NCI-H226 (cell line): ENCODE measurements around the gene ADGRG2.

Experiments used
- DNase-seq: peaks from one replicate; pipeline ENCODE4 v3.0.0-alpha.2; 2015

ADGRG2 gene

DNA sequence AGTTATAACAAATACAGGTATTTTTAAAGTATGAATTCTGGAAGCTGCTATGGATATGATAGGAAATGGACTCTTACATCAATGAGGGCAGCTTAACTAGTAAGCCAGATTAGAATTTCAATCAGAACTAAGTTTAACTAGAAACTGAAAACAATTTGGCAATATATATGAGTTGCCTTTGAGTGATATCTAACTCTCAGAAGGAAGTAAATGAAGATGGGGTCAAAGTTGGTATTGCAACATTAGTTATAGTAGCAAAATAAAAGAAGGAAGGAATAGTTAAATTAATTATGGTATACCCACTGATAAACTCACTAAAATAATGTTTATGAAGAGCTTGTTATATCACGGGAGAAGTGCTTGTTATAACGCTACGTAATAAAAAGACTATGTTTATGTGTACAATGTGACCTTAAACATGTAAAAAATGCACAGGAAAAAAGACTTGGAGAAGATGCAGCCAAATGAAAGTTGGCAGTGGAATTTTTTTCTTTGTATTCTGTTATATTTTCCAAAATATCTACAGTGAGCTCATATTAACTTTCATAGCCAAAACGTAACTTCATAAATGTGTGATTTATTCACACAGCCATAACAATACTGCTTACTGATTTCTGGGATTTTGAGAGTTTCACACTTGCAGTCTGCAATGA, 172.9 kb downstream of the ADGRG2 start:
- DNase-seq: no peak

DNA sequence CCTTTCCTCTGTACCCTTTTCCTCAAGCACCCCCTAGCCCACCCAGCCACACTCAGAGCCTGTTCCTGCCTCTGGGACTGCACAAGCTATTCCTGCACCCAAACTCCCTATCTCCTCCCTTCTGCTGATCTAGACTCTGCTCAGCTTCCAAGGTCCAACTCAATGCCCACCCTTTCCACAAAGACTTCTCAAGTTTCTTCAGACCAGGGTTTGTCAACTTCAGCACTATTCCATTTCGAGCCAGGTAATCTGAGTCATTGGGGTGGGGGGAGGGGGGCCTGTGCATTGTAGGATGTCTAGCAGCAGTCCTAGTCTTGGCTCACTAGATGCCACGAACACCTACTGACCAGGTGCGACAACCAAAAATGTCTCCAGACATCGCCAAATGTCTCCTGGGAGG, 175.7 kb downstream of the ADGRG2 start:
- DNase-seq: no peak

DNA sequence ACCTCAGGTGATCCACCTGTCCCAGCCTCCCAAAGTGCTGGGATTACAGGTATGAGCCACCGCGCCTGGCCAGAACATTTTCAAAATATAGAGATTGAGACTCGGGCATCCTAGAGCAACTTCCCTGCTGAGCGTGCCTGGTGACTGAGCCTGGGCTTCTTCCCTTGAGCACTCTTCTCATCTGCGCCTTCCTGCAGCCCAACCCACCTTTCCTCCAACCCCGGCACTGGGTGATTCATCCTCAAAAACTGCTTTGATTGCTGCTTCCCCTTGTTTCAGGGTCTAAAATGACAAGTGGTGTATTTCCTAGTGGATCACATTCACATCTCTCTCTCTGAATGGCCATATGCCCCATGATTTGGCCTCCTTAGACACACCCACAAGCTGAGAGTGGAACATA, 176.1 kb downstream of the ADGRG2 start:
- DNase-seq: no peak

DNA sequence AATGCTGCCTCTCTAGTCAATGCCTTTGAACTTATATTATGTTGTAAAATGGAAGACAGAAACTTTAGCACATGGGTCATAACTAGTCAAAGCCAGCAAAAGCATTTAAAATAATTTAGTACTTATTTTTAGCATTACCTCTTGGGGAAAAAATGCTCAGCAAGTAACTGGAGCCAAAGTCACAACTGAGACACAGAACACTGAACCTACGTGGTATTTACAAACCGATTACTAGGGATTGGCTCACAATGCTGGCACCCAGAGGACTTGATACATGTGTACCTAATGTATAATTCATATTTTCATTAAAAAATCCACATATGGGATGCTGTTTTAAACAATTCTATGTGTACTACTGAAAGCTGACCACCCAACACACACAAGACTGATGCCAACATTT, 176.8 kb downstream of the ADGRG2 start:
- DNase-seq: no peak

DNA sequence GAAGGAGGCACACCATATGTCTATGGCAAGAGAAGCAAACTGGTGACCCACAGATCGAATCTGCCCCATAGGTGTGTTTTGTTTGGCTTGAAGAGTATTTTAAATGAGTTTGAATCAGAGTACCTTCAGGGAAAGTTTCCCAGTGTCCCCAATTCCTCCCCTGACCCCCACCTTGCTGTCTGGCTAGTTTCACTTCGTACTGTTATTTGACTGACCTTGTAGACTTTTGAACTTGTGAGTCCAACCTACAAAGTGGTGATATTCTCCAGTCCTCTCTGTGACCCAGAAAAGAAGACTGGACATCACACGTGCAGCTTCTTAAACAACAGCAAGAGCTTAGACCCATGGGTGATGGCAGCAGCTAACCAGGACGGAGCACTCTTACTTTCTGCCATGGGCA, 177.8 kb downstream of the ADGRG2 start:
- no peak for DNase-seq

DNA sequence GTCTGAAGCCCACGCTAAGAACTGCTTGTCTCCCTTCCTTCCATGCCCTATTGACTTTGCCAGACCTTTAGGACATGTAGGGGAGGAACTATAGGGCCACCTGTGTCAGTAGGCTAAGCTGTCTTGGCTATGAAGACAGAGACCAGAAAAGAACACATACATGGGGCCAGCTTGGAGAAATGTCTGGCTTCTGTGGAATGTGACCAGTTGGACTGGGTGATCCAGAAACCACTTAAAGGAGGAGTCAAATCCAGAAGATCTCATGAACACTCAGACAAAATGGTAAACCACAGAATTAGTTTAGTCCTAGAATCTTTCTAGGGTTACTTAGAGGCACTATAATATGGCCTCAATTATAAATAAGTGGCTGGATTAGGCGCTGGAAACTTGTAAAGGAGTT, 180.4 kb downstream of the ADGRG2 start:
- DNase-seq: no peak
